ENCODE results near the gene ZNF148. TPM values are rescaled to one million over a fixed set of nuclear protein-coding genes. Genes with fewer than 3 reads are reported as not detected.
"Not testable (repeated sequence)": the region's sequence is repeated elsewhere in the genome, so short reads cannot be mapped to it uniquely, and the experiment has no call there.

The ZNF148 gene
- total RNA-seq, 4 donors from 2014 or later: 17.0 to 34.9 (median 20.0) TPM

GRCh38 chr3:125401402-125401801, 26.3 kb upstream of the ZNF148 start:
- no peak overlapping the region for H3K27ac ChIP-seq
- H3K4me3 ChIP-seq: no peak overlapping the region
- in situ Hi-C loops (cut with MboI; ENCODE audit: low sequenced_read_pairs in 4 of 4): no loop called here
- H3K9me3 ChIP-seq: no peaks in the 10 kb centered on the region
- TF ChIP-seq CTCF (IDR thresholded peaks at IDR 0.05 in 4 of 5, conservative IDR thresholded peaks at IDR 0.05 in 1 of 5): no peak
- TF ChIP-seq POLR2A (IDR thresholded peaks at IDR 0.05): no peak
- intact Hi-C loops (cut with DNase I; ENCODE audit: low total_unique reads): no loop called here
- H3K27me3 ChIP-seq: no peaks in the 10 kb centered on the region
- ATAC-seq (no peak), DNase-seq (no peak)
- no peaks in the 10 kb centered on the region for H3K36me3 ChIP-seq
- H3K4me1 ChIP-seq: no peaks in the 10 kb centered on the region

GRCh38 chr3:125398952-125399351, 23.8 kb upstream of the ZNF148 start:
- Histone ChIP-seq H3K4me3 (no peak overlapping the region), H3K9me3 (no peaks in the 10 kb centered on the region), H3K4me1 (no peaks in the 10 kb centered on the region), H3K36me3 (no peaks in the 10 kb centered on the region), H3K27ac (no peak overlapping the region), H3K27me3 (no peaks in the 10 kb centered on the region)
- in situ Hi-C loops (cut with MboI; ENCODE audit: low sequenced_read_pairs in 4 of 4): no loop called here
- no peak for ATAC-seq
- intact Hi-C loops (cut with DNase I; ENCODE audit: low total_unique reads): no loop called here
- no peak for DNase-seq
- TF ChIP-seq POLR2A (IDR thresholded peaks at IDR 0.05) (no peak), CTCF (IDR thresholded peaks at IDR 0.05 in 4 of 5, conservative IDR thresholded peaks at IDR 0.05 in 1 of 5) (no peak)

GRCh38 chr3:125395091-125395490, 20.0 kb upstream of the ZNF148 start:
- TF ChIP-seq POLR2A (IDR thresholded peaks at IDR 0.05): no peak
- no peak for TF ChIP-seq CTCF (IDR thresholded peaks at IDR 0.05 in 4 of 5, conservative IDR thresholded peaks at IDR 0.05 in 1 of 5)
- in situ Hi-C loops (cut with MboI; ENCODE audit: low sequenced_read_pairs in 4 of 4): no loop called here
- intact Hi-C loops (cut with DNase I; ENCODE audit: low total_unique reads): no loop called here

GRCh38 chr3:125394406-125394805, 19.3 kb upstream of the ZNF148 start:
- TF ChIP-seq CTCF (IDR thresholded peaks at IDR 0.05 in 4 of 5, conservative IDR thresholded peaks at IDR 0.05 in 1 of 5): no peak
- TF ChIP-seq POLR2A (IDR thresholded peaks at IDR 0.05): no peak
- Histone ChIP-seq H3K36me3 (no peaks in the 10 kb centered on the region), H3K4me1 (no peaks in the 10 kb centered on the region), H3K27ac (no peak overlapping the region), H3K9me3 (no peaks in the 10 kb centered on the region), H3K27me3 (no peaks in the 10 kb centered on the region), H3K4me3 (no peak overlapping the region)
- in situ Hi-C loops (cut with MboI; ENCODE audit: low sequenced_read_pairs in 4 of 4): no loop called here
- ATAC-seq (no peak), DNase-seq (no peak)
- intact Hi-C loops (cut with DNase I; ENCODE audit: low total_unique reads): no loop called here

More at GRCh38 chr3:125395091-125395490, 20.0 kb upstream of the ZNF148 start:
- H3K27me3 ChIP-seq: no peaks in the 10 kb centered on the region
- no peaks in the 10 kb centered on the region for H3K4me1 ChIP-seq
- H3K4me3 ChIP-seq: no peak overlapping the region
- no peaks in the 10 kb centered on the region for H3K9me3 ChIP-seq
- no peak for DNase-seq
- H3K36me3 ChIP-seq: no peaks in the 10 kb centered on the region
- H3K27ac ChIP-seq: no peak overlapping the region
- ATAC-seq: no peak

GRCh38 chr3:125389282-125389681, 14.2 kb upstream of the ZNF148 start:
- Histone ChIP-seq H3K36me3 (no peaks in the 10 kb centered on the region), H3K9me3 (no peaks in the 10 kb centered on the region), H3K27me3 (no peaks in the 10 kb centered on the region), H3K4me3 (no peak overlapping the region), H3K4me1 (no peaks in the 10 kb centered on the region), H3K27ac (no peak overlapping the region)
- in situ Hi-C loops (cut with MboI; ENCODE audit: low sequenced_read_pairs in 4 of 4) (no loop called here), intact Hi-C loops (cut with DNase I; ENCODE audit: low total_unique reads) (no loop called here)
- DNase-seq (no peak), ATAC-seq (no peak)
- TF ChIP-seq POLR2A (IDR thresholded peaks at IDR 0.05) (no peak), CTCF (IDR thresholded peaks at IDR 0.05 in 4 of 5, conservative IDR thresholded peaks at IDR 0.05 in 1 of 5) (no peak)

GRCh38 chr3:125388369-125388768, 13.2 kb upstream of the ZNF148 start:
- H3K4me3 ChIP-seq; H3K36me3 ChIP-seq; H3K4me1 ChIP-seq; H3K9me3 ChIP-seq; DNase-seq; H3K27ac ChIP-seq; ATAC-seq; in situ Hi-C loops (cut with MboI; ENCODE audit: low sequenced_read_pairs in 4 of 4); intact Hi-C loops (cut with DNase I; ENCODE audit: low total_unique reads); H3K27me3 ChIP-seq: not testable (repeated sequence)
